Erythroblast (primary cell): ENCODE results near the gene MOB3C.

Experiments used
- GATA1 ChIP-seq: IDR thresholded peaks from 2 replicates; pipeline ENCODE4 v1.6.1; 2011; ENCODE audit warnings: low read depth, mild to moderate bottlenecking, control low read depth, low read length, moderate library complexity
- POLR2A ChIP-seq: IDR thresholded peaks from 2 replicates; pipeline ENCODE4 v1.6.1; 2011; ENCODE audit warnings: mild to moderate bottlenecking, low read length

DNA sequence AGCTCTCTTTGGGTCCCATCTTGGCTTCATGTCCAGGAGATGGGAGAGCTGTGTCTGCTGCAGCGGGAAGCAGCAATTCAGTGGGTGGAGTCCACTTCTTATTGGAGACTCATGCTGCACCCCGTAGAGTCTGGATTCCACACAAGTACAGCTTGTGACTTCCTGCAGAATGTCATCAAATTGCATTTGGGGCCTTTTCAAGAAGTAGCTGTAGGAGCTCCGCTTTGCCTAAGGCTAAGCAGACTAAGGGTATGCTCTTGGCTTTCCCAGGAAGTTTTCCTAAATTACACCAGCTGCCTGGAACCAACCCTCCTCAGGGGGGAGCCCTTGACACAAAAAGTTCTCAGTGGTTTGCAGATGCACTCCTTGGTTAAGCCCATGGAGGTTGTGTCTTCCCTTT lies 5.7 kb upstream of the MOB3C start:
- TF ChIP-seq POLR2A (no peak), GATA1 (no peak)
